ENCODE data around the gene RAP2C. TPM values are rescaled to one million over a fixed set of nuclear protein-coding genes. Genes with fewer than 3 reads are reported as not detected.

The RAP2C gene
- total and polyA plus RNA-seq, 3 experiments from 2014 or later = 17.6 to 34.0 (median 33.2) TPM

DNA sequence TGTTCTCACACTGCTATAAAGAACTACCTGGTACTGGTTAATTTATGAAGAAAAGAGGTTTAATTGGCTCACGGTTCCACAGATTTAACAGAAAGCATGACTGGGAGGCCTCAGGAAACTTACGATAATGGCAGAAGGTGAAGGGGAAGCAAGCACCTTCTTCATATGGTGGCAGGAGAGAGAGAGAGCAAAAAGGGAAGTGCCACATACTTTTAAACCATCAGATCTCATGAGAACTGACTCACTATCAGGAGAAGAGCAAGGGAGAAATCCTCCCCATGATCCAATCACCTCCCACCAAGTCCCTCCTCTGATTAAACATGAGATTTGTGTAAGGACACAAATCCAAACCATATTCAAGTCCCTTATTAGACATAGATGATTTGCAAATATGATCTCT, 12.3 kb upstream of the RAP2C start:
- CTCF ChIA-PET = no interaction called here
- no peak overlapping the region for H3K4me3 ChIP-seq (ENCODE audit: low read length)
- peaks cover 0 to 7% of the 10 kb centered on the region in 2 donors for H3K27me3 Mint-ChIP-seq
- no peak overlapping the region for H3K4me3 Mint-ChIP-seq
- H3K27me3 ChIP-seq (ENCODE audit: insufficient read depth, low read length, poor library complexity, severe bottlenecking) = no peaks in the 10 kb centered on the region
- no peak overlapping the region for H3K27ac ChIP-seq (ENCODE audit: low read depth, low read length)
- peaks cover 0 to 3% (median 0%) of the 10 kb centered on the region in 3 donors for H3K36me3 Mint-ChIP-seq
- H3K4me1 Mint-ChIP-seq = peaks cover 0 to 12% (median 0%) of the 10 kb centered on the region in 3 donors
- no peak for DNase-seq
- no peak overlapping the region for H3K27ac Mint-ChIP-seq
- H3K4me1 ChIP-seq (ENCODE audit: insufficient read depth, low read length) = no peaks in the 10 kb centered on the region
- H3K36me3 ChIP-seq (ENCODE audit: insufficient read depth, low read length) = no peaks in the 10 kb centered on the region
- POLR2A ChIA-PET = no interaction called here
- no peaks in the 10 kb centered on the region for H3K9me3 ChIP-seq (ENCODE audit: low read length)
- no peaks in the 10 kb centered on the region for H3K9me3 Mint-ChIP-seq

DNA sequence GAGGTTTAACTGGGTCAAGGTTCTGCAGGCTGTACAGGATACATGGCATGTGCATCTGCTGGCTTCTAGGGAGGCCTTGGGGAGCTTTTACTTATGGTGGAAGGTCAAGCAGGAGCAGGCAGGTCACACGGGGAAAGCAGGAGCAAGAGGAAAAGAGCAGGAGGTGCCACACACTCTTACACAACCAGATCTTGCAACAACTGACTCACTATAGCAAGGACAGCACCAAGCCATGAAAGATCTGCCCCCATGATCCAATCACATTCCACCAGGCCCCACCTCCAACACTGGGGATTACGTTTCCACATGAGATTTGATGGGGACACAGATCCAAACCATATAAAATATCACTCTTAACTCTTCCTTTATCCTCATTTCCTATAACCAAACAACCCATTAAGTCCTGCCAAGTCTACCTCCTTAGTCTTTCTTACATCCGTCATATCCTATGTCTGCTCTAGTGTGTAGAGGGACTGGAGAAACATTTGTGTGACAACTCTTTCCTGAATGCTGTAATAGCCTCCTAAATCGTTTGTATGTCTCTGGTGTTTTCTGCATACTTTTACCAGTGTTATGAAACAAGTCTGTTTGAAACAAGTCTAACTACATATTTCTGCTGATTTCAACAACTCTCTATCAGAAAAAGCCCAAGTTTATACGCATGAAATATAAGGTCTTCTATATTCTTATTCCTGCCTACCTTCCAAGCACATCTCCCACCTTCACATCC, 8.3 kb upstream of the RAP2C start:
- Mint-ChIP-seq H3K27ac (no peak overlapping the region), H3K4me1 (peaks cover 0 to 8% (median 0%) of the 10 kb centered on the region in 3 donors), H3K36me3 (peaks cover 0 to under 1% (median 0%) of the 10 kb centered on the region in 3 donors), H3K27me3 (peaks cover 0 to 16% of the 10 kb centered on the region in 2 donors), H3K9me3 (no peaks in the 10 kb centered on the region), H3K4me3 (no peak overlapping the region)
- Histone ChIP-seq H3K9me3 (ENCODE audit: low read length) (no peaks in the 10 kb centered on the region), H3K4me1 (ENCODE audit: insufficient read depth, low read length) (no peaks in the 10 kb centered on the region), H3K27me3 (ENCODE audit: insufficient read depth, low read length, poor library complexity, severe bottlenecking) (no peaks in the 10 kb centered on the region), H3K36me3 (ENCODE audit: insufficient read depth, low read length) (no peaks in the 10 kb centered on the region), H3K4me3 (ENCODE audit: low read length) (no peak overlapping the region), H3K27ac (ENCODE audit: low read depth, low read length) (no peak overlapping the region)
- POLR2A ChIA-PET = no interaction called here
- CTCF ChIA-PET = no interaction called here
- DNase-seq = no peak

DNA sequence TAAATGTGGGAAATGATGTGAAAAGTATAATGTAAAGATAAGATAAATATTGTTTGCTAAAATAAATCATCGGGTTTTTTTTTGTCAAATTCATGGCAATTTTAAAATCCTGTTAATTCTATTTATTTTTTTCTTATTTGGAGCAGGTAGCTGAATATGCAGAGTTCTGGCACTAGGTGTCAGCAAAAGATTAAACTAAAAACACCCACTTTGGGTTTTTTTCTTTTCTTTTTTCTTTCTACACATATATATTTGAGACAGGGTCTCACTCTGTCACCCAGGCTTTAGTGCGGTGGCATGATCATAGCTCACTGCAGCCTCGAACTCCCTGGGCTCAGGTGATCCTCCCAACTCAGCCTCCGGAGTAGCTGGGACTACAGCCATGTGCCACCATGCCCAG, 6.9 kb upstream of the RAP2C start:
- Mint-ChIP-seq H3K9me3 (no peaks in the 10 kb centered on the region), H3K4me1 (peaks cover 0 to 8% (median 0%) of the 10 kb centered on the region in 3 donors), H3K27me3 (peaks cover 0 to 20% of the 10 kb centered on the region in 2 donors), H3K4me3 (no peak overlapping the region), H3K36me3 (peaks cover 0 to 2% (median 0%) of the 10 kb centered on the region in 3 donors), H3K27ac (no peak overlapping the region)
- ChIA-PET CTCF (interaction anchor here (1.2 kb wide), 2 partner anchors 66 to 389 kb away, joined by 3 read pairs; no protein-coding TSS in a partner anchor), POLR2A (no interaction called here)
- no peaks in the 10 kb centered on the region for H3K4me1 ChIP-seq (ENCODE audit: insufficient read depth, low read length)
- no peak overlapping the region for H3K27ac ChIP-seq (ENCODE audit: low read depth, low read length)
- H3K27me3 ChIP-seq (ENCODE audit: insufficient read depth, low read length, poor library complexity, severe bottlenecking) = no peaks in the 10 kb centered on the region
- H3K36me3 ChIP-seq (ENCODE audit: insufficient read depth, low read length) = no peaks in the 10 kb centered on the region
- no peak overlapping the region for H3K4me3 ChIP-seq (ENCODE audit: low read length)
- no peaks in the 10 kb centered on the region for H3K9me3 ChIP-seq (ENCODE audit: low read length)
- no peak for DNase-seq

DNA sequence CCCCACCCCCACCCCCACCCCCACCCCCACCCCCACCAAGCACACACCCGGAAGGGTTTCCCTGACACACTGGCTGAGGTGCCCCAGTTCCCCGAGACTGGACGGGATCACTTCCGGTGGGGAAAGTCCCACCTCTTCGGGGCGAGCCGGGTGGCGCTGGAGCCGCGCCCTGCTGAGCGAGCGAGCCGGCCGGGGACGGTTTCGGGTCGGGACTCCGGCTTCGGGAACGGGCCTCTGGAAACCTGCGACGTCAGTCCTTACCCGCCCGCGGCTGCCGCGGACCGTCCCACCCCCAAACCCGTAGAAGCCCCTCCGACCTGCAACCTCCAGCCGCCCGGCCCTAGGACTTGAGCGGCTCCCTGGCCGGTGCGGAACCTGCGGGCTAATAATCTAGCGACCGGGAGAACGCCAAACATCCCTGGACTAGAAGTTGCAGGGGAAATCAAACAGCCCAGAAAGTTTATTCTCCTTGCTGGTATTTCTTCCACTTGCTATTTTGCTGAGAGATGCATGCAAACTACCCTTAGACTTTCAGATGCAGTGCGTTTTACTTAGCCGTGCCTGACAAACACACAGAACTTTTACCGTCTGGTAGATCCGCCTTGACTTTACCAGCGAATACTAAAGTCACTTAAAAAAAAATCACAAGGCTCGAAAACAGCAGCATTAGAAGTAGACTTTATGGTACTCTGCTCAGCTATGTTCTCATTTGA, 991 bp downstream of the RAP2C start:
- POLR2A ChIA-PET = interaction anchor here (1.1 kb wide), 2 partner anchors 195 to 270 kb away, joined by 3 to 4 read pairs; no protein-coding TSS in a partner anchor
- CTCF ChIA-PET = interaction anchor here (0.7 to 3.6 kb wide), 8 partner anchors 20 to 413 kb away, joined by 3 to 20 read pairs (median 4); partner anchors contain the start of gene STK26

DNA sequence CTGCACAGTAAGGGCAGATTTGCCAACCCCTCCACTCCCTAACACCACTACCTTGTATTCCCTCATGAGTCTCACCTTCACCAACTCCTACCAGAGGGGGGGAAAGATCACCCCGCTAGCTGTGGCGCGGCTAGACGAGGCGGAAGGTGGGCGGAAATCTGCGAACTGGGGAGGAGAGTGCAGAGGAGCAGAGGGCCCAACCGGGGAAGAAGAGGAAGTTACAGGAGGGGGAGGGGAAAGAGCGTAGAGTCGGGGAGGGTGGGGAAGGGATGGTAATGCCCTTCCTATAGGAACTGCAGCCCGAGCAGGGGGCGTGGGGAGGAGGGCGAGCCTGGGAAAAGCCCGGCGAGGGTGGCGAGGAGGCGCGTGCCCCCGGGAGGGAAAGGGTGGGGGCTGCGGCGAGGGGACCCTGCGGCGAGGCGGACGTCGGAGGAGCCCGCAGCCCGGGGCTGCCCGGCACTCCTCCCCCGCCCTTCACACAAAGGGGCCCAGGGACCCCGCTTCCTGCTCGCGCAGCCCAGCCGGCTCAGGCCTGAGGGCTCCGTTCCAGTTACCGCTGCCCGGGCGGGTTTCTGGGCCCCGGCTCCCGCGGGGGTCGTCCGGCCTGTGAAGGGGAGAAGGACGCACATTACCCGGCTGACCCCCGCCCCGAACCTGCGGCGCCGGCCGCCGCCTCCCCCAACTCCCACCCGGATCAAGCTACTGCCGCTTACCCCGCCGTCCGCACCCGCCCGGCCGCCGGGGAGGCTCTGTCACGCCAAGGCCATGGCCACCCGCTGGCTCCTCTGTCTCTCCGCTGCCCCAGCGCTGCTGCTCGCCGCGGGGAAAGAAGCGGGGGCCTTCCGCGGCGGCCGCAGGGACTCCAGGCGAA, 1.8 kb downstream of the RAP2C start:
- POLR2A ChIA-PET = interaction anchor here (1.1 kb wide), 2 partner anchors 194 to 271 kb away, joined by 3 to 4 read pairs; no protein-coding TSS in a partner anchor
- Mint-ChIP-seq H3K4me1 (peaks cover 40 to 55% (median 48%) of the 10 kb centered on the region in 3 donors), H3K27me3 (peaks cover 0 to 9% of the 10 kb centered on the region in 2 donors), H3K27ac (peak overlapping the region; percentile 96 to 100 (median 99)), H3K36me3 (peaks cover 0 to 33% (median 6%) of the 10 kb centered on the region in 3 donors), H3K9me3 (no peaks in the 10 kb centered on the region), H3K4me3 (peak overlapping the region; percentile 89 to 98 (median 94))
- H3K4me1 ChIP-seq (ENCODE audit: insufficient read depth, low read length) = peaks cover 35% of the 10 kb centered on the region
- peaks cover 3% of the 10 kb centered on the region for H3K36me3 ChIP-seq (ENCODE audit: insufficient read depth, low read length)
- H3K27me3 ChIP-seq (ENCODE audit: insufficient read depth, low read length, poor library complexity, severe bottlenecking) = no peaks in the 10 kb centered on the region
- DNase-seq = peak; percentile 65 to 88 (median 82)
- H3K4me3 ChIP-seq (ENCODE audit: low read length) = peak overlapping the region; percentile 99
- no peaks in the 10 kb centered on the region for H3K9me3 ChIP-seq (ENCODE audit: low read length)
- CTCF ChIA-PET = interaction anchor here (1.1 kb wide), 1 partner anchor 195 kb away, joined by 4 read pairs; the partner anchor contains the start of gene STK26
- peak overlapping the region; percentile 95 for H3K27ac ChIP-seq (ENCODE audit: low read depth, low read length)

More for the DNA sequence above, 991 bp downstream of the RAP2C start:
- Mint-ChIP-seq H3K9me3 (no peaks in the 10 kb centered on the region), H3K27ac (peak overlapping the region; percentile 92 to 100 (median 98)), H3K4me1 (peaks cover 34 to 49% (median 41%) of the 10 kb centered on the region in 3 donors), H3K36me3 (peaks cover 0 to 26% (median 8%) of the 10 kb centered on the region in 3 donors), H3K27me3 (peaks cover 0 to 5% of the 10 kb centered on the region in 2 donors), H3K4me3 (peak overlapping the region; percentile 83 to 95 (median 89))
- Histone ChIP-seq H3K4me1 (ENCODE audit: insufficient read depth, low read length) (peaks cover 28% of the 10 kb centered on the region), H3K27me3 (ENCODE audit: insufficient read depth, low read length, poor library complexity, severe bottlenecking) (no peaks in the 10 kb centered on the region), H3K36me3 (ENCODE audit: insufficient read depth, low read length) (peaks cover 3% of the 10 kb centered on the region), H3K27ac (ENCODE audit: low read depth, low read length) (peak overlapping the region; percentile 95), H3K9me3 (ENCODE audit: low read length) (no peaks in the 10 kb centered on the region), H3K4me3 (ENCODE audit: low read length) (peak overlapping the region; percentile 84)
- peak; percentile 68 to 89 (median 76) for DNase-seq

DNA sequence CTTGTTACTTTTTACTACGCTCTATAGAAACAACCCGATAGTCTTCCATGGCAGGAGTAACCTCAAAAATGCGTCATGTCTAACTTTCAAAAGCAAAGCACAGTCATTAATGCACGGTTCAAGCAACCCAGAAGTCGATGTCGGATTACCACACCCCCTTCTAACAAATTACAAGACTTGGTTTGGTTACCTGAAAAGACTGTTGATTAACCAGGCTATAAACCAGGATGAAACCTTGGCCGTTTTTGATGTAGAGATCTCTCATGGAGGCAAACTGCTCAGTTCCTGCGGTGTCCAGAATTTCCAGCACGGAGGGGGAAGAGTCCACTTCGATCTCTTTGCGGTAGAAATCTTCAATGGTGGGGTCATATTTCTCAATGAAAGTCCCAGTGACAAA, 2.4 kb downstream of the RAP2C start:
- H3K27me3 Mint-ChIP-seq = peaks cover 0 to 3% of the 10 kb centered on the region in 2 donors
- peaks cover 0 to 36% (median 6%) of the 10 kb centered on the region in 3 donors for H3K36me3 Mint-ChIP-seq
- H3K4me3 Mint-ChIP-seq = peak overlapping the region; percentile 89 to 98 (median 94)
- Histone ChIP-seq H3K9me3 (ENCODE audit: low read length) (no peaks in the 10 kb centered on the region), H3K36me3 (ENCODE audit: insufficient read depth, low read length) (peaks cover 3% of the 10 kb centered on the region), H3K27me3 (ENCODE audit: insufficient read depth, low read length, poor library complexity, severe bottlenecking) (no peaks in the 10 kb centered on the region), H3K27ac (ENCODE audit: low read depth, low read length) (peak overlapping the region; percentile 95), H3K4me1 (ENCODE audit: insufficient read depth, low read length) (peaks cover 35% of the 10 kb centered on the region), H3K4me3 (ENCODE audit: low read length) (peak overlapping the region; percentile 99)
- CTCF ChIA-PET = interaction anchor here (1.1 kb wide), 1 partner anchor 194 kb away, joined by 4 read pairs; the partner anchor contains the start of gene STK26
- H3K4me1 Mint-ChIP-seq = peaks cover 44 to 61% (median 52%) of the 10 kb centered on the region in 3 donors
- peak in 3 of 5 donors; percentile 53 to 75 (median 67) for DNase-seq
- peak overlapping the region; percentile 96 to 100 (median 99) for H3K27ac Mint-ChIP-seq
- H3K9me3 Mint-ChIP-seq = no peaks in the 10 kb centered on the region
- POLR2A ChIA-PET = no interaction called here

DNA sequence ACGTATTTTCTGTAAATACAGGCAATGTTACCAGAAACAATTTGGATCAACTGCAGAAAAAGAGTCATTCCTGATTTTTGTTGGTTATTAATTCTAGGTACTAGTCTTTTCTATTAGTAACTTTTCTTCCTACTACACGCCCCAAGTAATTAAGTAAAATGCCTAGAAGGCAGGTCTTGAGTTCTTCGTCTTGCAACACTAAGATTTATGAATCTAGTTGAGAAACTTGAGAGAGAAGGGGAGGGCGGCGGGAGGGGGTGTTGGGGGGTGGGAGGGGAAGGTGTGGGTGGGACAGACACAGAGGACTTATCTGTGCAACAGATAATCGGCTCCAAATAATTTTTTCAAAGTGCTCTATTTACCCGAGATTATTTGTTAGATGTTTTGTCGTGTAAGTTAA, 3.0 kb downstream of the RAP2C start:
- Mint-ChIP-seq H3K4me3 (peak overlapping the region; percentile 89 to 98 (median 94)), H3K4me1 (peaks cover 49 to 66% (median 58%) of the 10 kb centered on the region in 3 donors), H3K27me3 (peaks cover 0 to 3% of the 10 kb centered on the region in 2 donors)

More for the DNA sequence above, 3.0 kb downstream of the RAP2C start:
- Histone ChIP-seq H3K9me3 (ENCODE audit: low read length) (no peaks in the 10 kb centered on the region), H3K4me3 (ENCODE audit: low read length) (peak overlapping the region; percentile 99), H3K4me1 (ENCODE audit: insufficient read depth, low read length) (peaks cover 35% of the 10 kb centered on the region), H3K27me3 (ENCODE audit: insufficient read depth, low read length, poor library complexity, severe bottlenecking) (no peaks in the 10 kb centered on the region), H3K36me3 (ENCODE audit: insufficient read depth, low read length) (peaks cover 3% of the 10 kb centered on the region), H3K27ac (ENCODE audit: low read depth, low read length) (peak overlapping the region; percentile 95)
- H3K9me3 Mint-ChIP-seq = no peaks in the 10 kb centered on the region
- DNase-seq = no peak
- peak overlapping the region; percentile 96 to 100 (median 99) for H3K27ac Mint-ChIP-seq
- peaks cover 0 to 41% (median 6%) of the 10 kb centered on the region in 3 donors for H3K36me3 Mint-ChIP-seq
- POLR2A ChIA-PET = no interaction called here
- CTCF ChIA-PET = interaction anchor here (1.0 kb wide), 1 partner anchor 192 kb away, joined by 3 read pairs; no protein-coding TSS in a partner anchor

Data from CD8-positive, alpha-beta memory T cell (primary cell).